ENCODE data around the gene CCNI.

GRCh38 chr4:77120886-77121508 lies 45.2 kb upstream of the CCNI start:
- TF ChIP-seq CTCF (IDR thresholded peaks at IDR 0.05) (peak in 4 of 6 experiments; percentile 23 to 44 (median 28)), POLR2A (IDR thresholded peaks at IDR 0.05) (no peak)

Measured in Peyer's patch (tissue), 4 donors.